DND-41 (cell line): Measurements from ENCODE around the gene SHB.

Source experiments
- ATAC-seq: fragments of 200-7000 bp; cut with Tn5 transposase; 3 replicates; pipeline ENCODE4 v1.9.1; 2021; ENCODE audit warnings: low read depth; ENCODE audit not compliant: insufficient read depth
- DNase-seq: peaks from one replicate; pipeline ENCODE4 v3.0.0-alpha.2; 2020
- H2AFZ ChIP-seq: 2 replicates; pipeline ENCODE4 v1.6.0; 2012; ENCODE audit warnings: low read depth, low read length
- H3K27ac ChIP-seq: 2 replicates; pipeline ENCODE4 v1.5.1; 2012; ENCODE audit warnings: low read length, inconsistent platforms
- H3K27me3 ChIP-seq: fragments of 200-600 bp; sonication (generic); 2 replicates; pipeline ENCODE4 v1.6.0; 2012; ENCODE audit warnings: low read length, mild to moderate bottlenecking, inconsistent platforms; ENCODE audit not compliant: insufficient read depth, poor library complexity
- H3K36me3 ChIP-seq: 2 replicates; pipeline ENCODE4 v1.5.1; 2012; ENCODE audit warnings: low read length, inconsistent platforms; ENCODE audit not compliant: insufficient read depth
- H3K4me1 ChIP-seq: 2 replicates; pipeline ENCODE4 v1.5.1; 2012; ENCODE audit warnings: mild to moderate bottlenecking, low read length; ENCODE audit not compliant: insufficient read depth
- H3K4me2 ChIP-seq: 2 replicates; pipeline ENCODE4 v1.6.0; 2012; ENCODE audit warnings: mild to moderate bottlenecking, moderate library complexity, low read length, inconsistent platforms; ENCODE audit not compliant: insufficient read depth
- H3K4me3 ChIP-seq, 2 experiments: fragments of 200-600 bp in 1 of 2; shearing (Covaris generic) in 1 of 2; 2 replicates each; pipeline ENCODE4 v1.5.1; 2012 to 2016; ENCODE audit warnings: inconsistent platforms in 2 of 2, low read length in 2 of 2, mild to moderate bottlenecking in 2 of 2, low read depth in 1 of 2, moderate library complexity in 1 of 2
- H3K79me2 ChIP-seq: 2 replicates; pipeline ENCODE4 v1.6.0; 2012; ENCODE audit warnings: low read length, inconsistent platforms; ENCODE audit not compliant: insufficient read depth
- H3K9ac ChIP-seq: 2 replicates; pipeline ENCODE4 v1.6.0; 2012; ENCODE audit warnings: low read depth, mild to moderate bottlenecking, inconsistent platforms, low read length, moderate library complexity
- H3K9me3 ChIP-seq: 2 replicates; pipeline ENCODE4 v1.5.1; 2012; ENCODE audit warnings: low read length, moderate library complexity, mild to moderate bottlenecking, inconsistent platforms; ENCODE audit not compliant: insufficient read depth, severe bottlenecking
- H4K20me1 ChIP-seq: 2 replicates; pipeline ENCODE4 v1.6.0; 2012; ENCODE audit warnings: low read length; ENCODE audit not compliant: insufficient read depth
- CTCF ChIP-seq: IDR thresholded peaks from 2 replicates; pipeline ENCODE4 v1.5.1; 2012; ENCODE audit warnings: borderline replicate concordance, low read length, moderate library complexity, mild to moderate bottlenecking; ENCODE audit not compliant: poor library complexity, severe bottlenecking; ENCODE audit errors: extremely low read depth
- EZH2 ChIP-seq: IDR thresholded peaks from 3 replicates; pipeline ENCODE4 v1.6.1; 2012; ENCODE audit warnings: borderline replicate concordance, low read depth, mild to moderate bottlenecking, moderate library complexity, low read length, inconsistent platforms; ENCODE audit not compliant: severe bottlenecking

The SHB gene

GRCh38 chr9:37969130-37969529, 99.9 kb downstream of the SHB start:
- Histone ChIP-seq H3K4me1 (no peaks in the 10 kb centered on the region), H2AFZ (no peak overlapping the region), H3K79me2 (no peaks in the 10 kb centered on the region), H3K4me3 (no peak overlapping the region), H3K27ac (no peak overlapping the region), H3K27me3 (no peaks in the 10 kb centered on the region), H4K20me1 (no peaks in the 10 kb centered on the region), H3K9ac (no peak overlapping the region), H3K36me3 (no peaks in the 10 kb centered on the region), H3K4me2 (no peak overlapping the region), H3K9me3 (no peaks in the 10 kb centered on the region)
- DNase-seq (no peak), ATAC-seq (no peak)
- TF ChIP-seq CTCF (no peak), EZH2 (no peak)

DNA sequence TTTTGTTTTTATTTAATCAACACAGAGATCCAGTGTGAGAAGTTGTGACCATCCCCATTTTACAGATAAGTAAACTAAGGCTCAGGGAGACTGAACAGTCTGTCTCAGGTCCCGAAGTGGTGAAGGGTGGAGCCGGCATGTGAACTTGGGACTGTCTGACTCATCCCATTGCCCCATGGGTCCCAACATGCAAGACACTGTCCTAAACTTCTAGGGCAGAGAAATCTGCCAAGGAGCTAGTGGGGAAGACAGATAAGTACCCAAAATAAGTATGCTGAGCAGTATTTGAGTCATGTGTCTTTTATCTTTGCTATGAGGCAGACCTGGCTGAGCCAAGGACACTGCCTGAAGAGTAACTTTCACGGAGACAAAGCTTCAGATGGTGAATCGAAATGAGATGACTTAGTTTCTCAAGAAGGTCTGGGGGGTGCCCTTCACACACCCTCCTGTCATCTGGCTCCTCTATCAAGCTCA, 100.8 kb downstream of the SHB start:
- Histone ChIP-seq H3K4me1 (no peaks in the 10 kb centered on the region), H3K9me3 (no peaks in the 10 kb centered on the region), H3K27me3 (no peaks in the 10 kb centered on the region), H3K4me3 (no peak overlapping the region), H2AFZ (no peak overlapping the region), H4K20me1 (no peaks in the 10 kb centered on the region), H3K27ac (no peak overlapping the region), H3K4me2 (no peak overlapping the region), H3K36me3 (no peaks in the 10 kb centered on the region), H3K79me2 (no peaks in the 10 kb centered on the region), H3K9ac (no peak overlapping the region)
- no peak for DNase-seq
- TF ChIP-seq CTCF (no peak), EZH2 (no peak)
- ATAC-seq, result no peak

GRCh38 chr9:37967761-37968080, 101.3 kb downstream of the SHB start:
- H3K36me3 ChIP-seq, result no peaks in the 10 kb centered on the region
- TF ChIP-seq CTCF, result no peak
- TF ChIP-seq EZH2, result no peak
- no peaks in the 10 kb centered on the region for H3K27me3 ChIP-seq
- H3K4me2 ChIP-seq, result no peak overlapping the region
- H3K4me1 ChIP-seq, result no peaks in the 10 kb centered on the region
- no peaks in the 10 kb centered on the region for H3K9me3 ChIP-seq
- H3K79me2 ChIP-seq, result no peaks in the 10 kb centered on the region
- no peaks in the 10 kb centered on the region for H4K20me1 ChIP-seq
- no peak overlapping the region for H3K9ac ChIP-seq
- no peak overlapping the region for H2AFZ ChIP-seq
- ATAC-seq (no peak), DNase-seq (no peak)
- H3K4me3 ChIP-seq, result no peak overlapping the region
- no peak overlapping the region for H3K27ac ChIP-seq
